ENCODE measurements around the gene RGS7.
"Not testable (repeated sequence)": the region's sequence is repeated elsewhere in the genome, so short reads cannot be mapped to it uniquely, and the experiment has no call there.

RGS7 gene

DNA sequence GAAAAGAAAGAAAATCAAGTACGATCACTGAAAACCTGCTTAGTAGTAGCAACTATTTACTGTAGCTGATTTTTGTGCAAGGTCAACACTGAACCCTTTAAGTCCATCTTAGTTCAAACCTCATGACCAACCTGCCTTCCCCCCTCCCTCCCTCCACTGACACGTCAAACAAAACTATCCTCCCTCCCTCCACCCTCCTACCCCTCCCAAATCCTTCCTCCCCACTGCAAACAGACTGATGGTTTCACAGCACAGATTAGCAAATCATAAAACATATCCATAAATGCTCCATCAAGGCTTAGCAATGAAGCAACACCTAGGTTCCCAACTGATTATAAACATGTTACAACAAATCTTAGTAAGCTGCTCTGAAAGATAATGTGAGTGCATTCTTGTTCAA, 580.8 kb downstream of the RGS7 start:
- Mint-ChIP-seq H3K36me3 (ENCODE audit: insufficient read depth) (no peaks in the 10 kb centered on the region), H3K4me3 (no peak overlapping the region), H3K27ac (no peak overlapping the region), H3K9me3 (peaks cover 0 to 7% of the 10 kb centered on the region in 2 donors), H3K27me3 (peaks cover 0 to under 1% of the 10 kb centered on the region in 2 donors), H3K4me1 (ENCODE audit: low read depth in 2 of 2) (no peaks in the 10 kb centered on the region)
- DNase-seq (no peak), ATAC-seq (replicated peaks) (no peak)

- H3K27me3 Mint-ChIP-seq, result peaks cover 0 to 10% of the 10 kb centered on the region in 2 donors
- ATAC-seq (replicated peaks) (no peak), DNase-seq (no peak)
- no peak overlapping the region for H3K4me3 Mint-ChIP-seq
- H3K9me3 Mint-ChIP-seq, result peaks cover 0 to 9% of the 10 kb centered on the region in 2 donors
- H3K4me1 Mint-ChIP-seq (ENCODE audit: low read depth in 2 of 2), result no peaks in the 10 kb centered on the region
- H3K27ac Mint-ChIP-seq, result no peak overlapping the region
- no peaks in the 10 kb centered on the region for H3K36me3 Mint-ChIP-seq (ENCODE audit: insufficient read depth)
Measured at GRCh38 chr1:240772131-240772530, 584.9 kb downstream of the RGS7 start.

DNA sequence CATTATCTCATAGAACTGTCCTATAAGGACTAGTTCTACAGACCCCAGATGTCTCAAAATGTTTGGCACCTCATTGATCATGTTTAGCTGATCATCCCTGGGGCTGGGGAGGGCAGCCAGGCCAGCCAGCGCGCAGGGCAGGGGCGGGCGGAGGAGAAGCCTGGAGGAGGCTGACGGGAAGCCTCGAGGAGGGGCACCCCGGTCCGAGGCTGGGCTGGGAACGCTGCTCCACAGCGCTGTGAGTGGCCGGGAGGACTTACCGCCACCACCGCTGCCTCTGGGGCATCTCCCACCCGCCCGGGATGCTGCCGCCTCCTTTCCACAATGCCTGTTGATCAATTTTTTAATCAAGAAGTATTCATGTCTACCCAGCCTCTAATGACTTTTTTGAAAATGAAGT, 585.6 kb downstream of the RGS7 start:
- H3K9me3 Mint-ChIP-seq, result peaks cover 0 to 9% of the 10 kb centered on the region in 2 donors
- ATAC-seq (replicated peaks), result no peak
- H3K36me3 Mint-ChIP-seq (ENCODE audit: insufficient read depth), result no peaks in the 10 kb centered on the region
- H3K4me1 Mint-ChIP-seq (ENCODE audit: low read depth in 2 of 2), result no peaks in the 10 kb centered on the region
- H3K27me3 Mint-ChIP-seq, result peaks cover 0 to 10% of the 10 kb centered on the region in 2 donors
- no peak overlapping the region for H3K4me3 Mint-ChIP-seq
- no peak for DNase-seq
- no peak overlapping the region for H3K27ac Mint-ChIP-seq

DNA sequence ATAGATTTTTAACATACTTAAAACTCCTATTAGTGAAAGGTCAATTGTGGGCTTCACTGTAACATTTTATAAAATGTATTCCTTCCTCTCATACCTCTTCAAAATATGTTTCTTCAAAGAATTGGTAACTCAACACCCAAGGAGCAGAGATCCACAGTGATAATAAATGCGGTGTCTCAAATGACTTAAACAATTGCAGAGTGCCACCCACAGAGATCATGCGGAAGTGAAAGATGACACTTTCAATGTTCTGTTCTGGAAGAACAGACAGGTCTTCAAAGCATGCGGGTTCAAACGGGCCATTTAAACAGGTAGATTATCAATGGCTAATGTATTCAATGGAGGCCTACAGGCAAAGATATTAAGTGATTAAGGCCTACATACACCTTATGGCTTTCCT, 588.0 kb downstream of the RGS7 start:
- no peaks in the 10 kb centered on the region for H3K36me3 Mint-ChIP-seq (ENCODE audit: insufficient read depth)
- H3K9me3 Mint-ChIP-seq, result peaks cover 0 to 13% of the 10 kb centered on the region in 2 donors
- no peak overlapping the region for H3K4me3 Mint-ChIP-seq
- peaks cover 0 to 10% of the 10 kb centered on the region in 2 donors for H3K27me3 Mint-ChIP-seq
- DNase-seq (no peak), ATAC-seq (replicated peaks) (no peak)
- no peak overlapping the region for H3K27ac Mint-ChIP-seq
- H3K4me1 Mint-ChIP-seq (ENCODE audit: low read depth in 2 of 2), result no peaks in the 10 kb centered on the region

DNA sequence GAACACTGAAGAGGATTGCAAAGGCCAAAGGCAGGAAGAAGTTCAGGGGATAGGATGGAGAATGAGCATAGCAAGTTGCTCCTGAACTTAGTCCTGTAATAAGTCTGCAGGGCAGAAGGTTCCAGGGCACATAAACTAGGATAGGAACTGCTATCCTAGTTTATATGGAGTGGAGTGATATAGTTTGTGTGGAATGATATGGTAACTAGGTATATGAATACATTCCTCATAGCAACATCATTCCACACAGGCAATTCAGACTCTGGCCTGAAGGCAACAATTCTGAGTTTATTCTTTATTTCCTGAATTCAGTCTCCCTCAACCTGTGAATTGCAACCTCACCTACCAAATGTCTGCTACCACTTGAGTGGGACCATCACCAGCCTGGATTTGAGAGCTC, 590.2 kb downstream of the RGS7 start:
- Mint-ChIP-seq H3K36me3 (ENCODE audit: insufficient read depth) (no peaks in the 10 kb centered on the region), H3K4me1 (ENCODE audit: low read depth in 2 of 2) (no peaks in the 10 kb centered on the region), H3K27me3 (peaks cover 0 to 10% of the 10 kb centered on the region in 2 donors), H3K27ac (no peak overlapping the region), H3K4me3 (no peak overlapping the region), H3K9me3 (peaks cover 0 to 12% of the 10 kb centered on the region in 2 donors)
- ATAC-seq (replicated peaks) (no peak), DNase-seq (no peak)

GRCh38 chr1:240765732-240766363, 591.2 kb downstream of the RGS7 start:
- H3K9me3 Mint-ChIP-seq, result peaks cover 0 to 9% of the 10 kb centered on the region in 2 donors
- no peaks in the 10 kb centered on the region for H3K4me1 Mint-ChIP-seq (ENCODE audit: low read depth in 2 of 2)
- no peak overlapping the region for H3K27ac Mint-ChIP-seq
- peaks cover 0 to 6% of the 10 kb centered on the region in 2 donors for H3K27me3 Mint-ChIP-seq
- ATAC-seq (replicated peaks), result no peak
- no peaks in the 10 kb centered on the region for H3K36me3 Mint-ChIP-seq (ENCODE audit: insufficient read depth)
- H3K4me3 Mint-ChIP-seq, result no peak overlapping the region
- no peak for DNase-seq

DNA sequence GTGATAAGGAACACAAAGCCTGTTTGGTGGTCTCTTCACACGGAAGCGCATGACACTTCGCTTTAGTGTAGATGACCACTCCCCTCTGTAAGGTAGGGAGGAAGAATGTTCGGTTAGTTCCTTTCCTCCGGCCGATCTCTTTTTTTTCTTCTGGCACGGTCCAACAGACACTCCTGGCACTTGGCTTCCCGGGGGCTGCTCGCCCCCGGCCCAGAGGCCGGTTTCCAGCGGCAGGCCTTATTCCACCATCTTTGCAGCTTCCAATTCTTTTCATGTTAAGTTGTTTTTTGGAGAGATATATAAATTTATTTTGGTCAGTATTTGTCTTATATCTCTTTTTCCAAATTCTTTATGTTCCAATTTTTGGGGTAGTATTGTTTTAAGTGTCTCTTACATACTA, 593.2 kb downstream of the RGS7 start:
- Mint-ChIP-seq H3K4me1 (ENCODE audit: low read depth in 2 of 2) (no peaks in the 10 kb centered on the region), H3K9me3 (peaks cover 0 to 7% of the 10 kb centered on the region in 2 donors), H3K4me3 (no peak overlapping the region), H3K27ac (no peak overlapping the region), H3K27me3 (no peaks in the 10 kb centered on the region), H3K36me3 (ENCODE audit: insufficient read depth) (no peaks in the 10 kb centered on the region)
- ATAC-seq (replicated peaks), result no peak
- no peak for DNase-seq

- not testable (repeated sequence) for H3K27ac Mint-ChIP-seq; H3K36me3 Mint-ChIP-seq (ENCODE audit: insufficient read depth); H3K27me3 Mint-ChIP-seq; H3K4me3 Mint-ChIP-seq; H3K9me3 Mint-ChIP-seq; ATAC-seq (replicated peaks); DNase-seq; H3K4me1 Mint-ChIP-seq (ENCODE audit: low read depth in 2 of 2)
Measured at GRCh38 chr1:240763095-240763494, 593.9 kb downstream of the RGS7 start.

GRCh38 chr1:240762471-240762987, 594.5 kb downstream of the RGS7 start:
- H3K27me3 Mint-ChIP-seq; H3K9me3 Mint-ChIP-seq; DNase-seq; ATAC-seq (replicated peaks); H3K27ac Mint-ChIP-seq; H3K4me3 Mint-ChIP-seq; H3K36me3 Mint-ChIP-seq (ENCODE audit: insufficient read depth); H3K4me1 Mint-ChIP-seq (ENCODE audit: low read depth in 2 of 2): not testable (repeated sequence)

GRCh38 chr1:240758777-240759176, 598.2 kb downstream of the RGS7 start:
- H3K4me1 Mint-ChIP-seq (ENCODE audit: low read depth in 2 of 2); ATAC-seq (replicated peaks); H3K27ac Mint-ChIP-seq; H3K4me3 Mint-ChIP-seq; H3K36me3 Mint-ChIP-seq (ENCODE audit: insufficient read depth); H3K9me3 Mint-ChIP-seq; H3K27me3 Mint-ChIP-seq; DNase-seq: not testable (repeated sequence)

DNA sequence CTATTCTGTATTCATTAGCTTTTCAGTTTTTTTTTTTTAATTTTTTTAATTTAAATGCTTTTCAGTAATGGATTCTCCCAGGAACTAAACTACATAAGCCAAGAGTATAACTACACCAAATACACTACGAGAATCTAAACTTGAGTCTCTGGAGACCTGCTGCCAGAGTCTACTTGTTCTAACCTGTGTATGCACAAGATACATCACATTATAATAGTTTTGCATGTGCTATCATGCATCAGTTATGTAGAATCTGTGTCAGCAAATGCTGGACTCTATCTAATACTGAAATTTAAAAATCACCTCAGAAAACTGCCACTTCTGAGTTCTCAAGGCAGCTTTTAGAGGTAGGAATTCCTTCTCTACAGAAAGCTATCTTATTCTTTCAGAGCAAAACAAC, 598.7 kb downstream of the RGS7 start:
- Mint-ChIP-seq H3K27ac (no peak overlapping the region), H3K9me3 (peaks cover 0 to 4% of the 10 kb centered on the region in 2 donors), H3K36me3 (ENCODE audit: insufficient read depth) (no peaks in the 10 kb centered on the region), H3K4me1 (ENCODE audit: low read depth in 2 of 2) (no peaks in the 10 kb centered on the region), H3K27me3 (no peaks in the 10 kb centered on the region), H3K4me3 (no peak overlapping the region)
- DNase-seq, result no peak
- ATAC-seq (replicated peaks), result no peak

DNA sequence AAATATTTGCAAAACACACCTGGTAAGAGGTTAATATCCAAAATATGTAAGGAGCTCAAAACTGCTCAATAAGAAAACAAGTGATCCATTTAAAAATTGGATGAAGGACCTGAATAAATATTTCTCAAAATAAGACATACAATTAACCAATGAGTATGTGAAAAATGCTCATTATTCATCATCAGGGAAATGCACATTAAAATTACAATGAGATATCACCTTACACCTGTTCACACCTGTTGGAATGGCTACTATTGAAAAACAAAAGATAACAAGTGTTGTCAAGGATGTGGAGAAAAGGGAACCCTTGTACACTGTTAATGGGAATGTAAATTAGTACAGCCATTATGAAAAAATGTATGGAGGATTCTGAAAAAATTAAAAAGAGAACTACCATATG, 609.1 kb downstream of the RGS7 start:
- no peaks in the 10 kb centered on the region for H3K27me3 Mint-ChIP-seq
- H3K4me3 Mint-ChIP-seq, result no peak overlapping the region
- DNase-seq (no peak), ATAC-seq (replicated peaks) (no peak)
- H3K4me1 Mint-ChIP-seq (ENCODE audit: low read depth in 2 of 2), result no peaks in the 10 kb centered on the region
- peaks cover 0 to 3% of the 10 kb centered on the region in 2 donors for H3K9me3 Mint-ChIP-seq
- H3K36me3 Mint-ChIP-seq (ENCODE audit: insufficient read depth), result no peaks in the 10 kb centered on the region
- no peak overlapping the region for H3K27ac Mint-ChIP-seq

DNA sequence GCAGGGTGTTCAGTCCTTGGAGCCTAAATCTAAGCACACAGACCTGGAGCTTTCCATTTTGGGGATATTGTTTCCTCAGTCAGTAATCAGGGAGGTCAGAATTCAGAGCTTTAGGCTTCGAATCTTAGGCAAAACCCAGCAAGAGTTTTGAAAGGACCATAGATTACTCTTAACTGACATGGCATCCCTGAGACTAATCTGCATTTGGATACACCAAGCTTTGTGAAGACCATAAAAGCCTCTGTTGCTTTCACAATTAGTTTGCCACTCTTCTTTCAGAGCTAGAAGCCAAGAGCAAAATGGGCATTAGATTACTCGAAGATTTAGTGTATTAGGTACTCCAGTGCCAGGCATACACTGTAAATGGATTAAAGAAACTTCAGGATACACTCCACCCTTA, 613.3 kb downstream of the RGS7 start:
- peaks cover 0 to 3% of the 10 kb centered on the region in 2 donors for H3K9me3 Mint-ChIP-seq
- H3K27me3 Mint-ChIP-seq, result no peaks in the 10 kb centered on the region
- ATAC-seq (replicated peaks) (no peak), DNase-seq (no peak)
- H3K4me1 Mint-ChIP-seq (ENCODE audit: low read depth in 2 of 2), result no peaks in the 10 kb centered on the region
- H3K36me3 Mint-ChIP-seq (ENCODE audit: insufficient read depth), result no peaks in the 10 kb centered on the region
- H3K27ac Mint-ChIP-seq, result no peak overlapping the region
- no peak overlapping the region for H3K4me3 Mint-ChIP-seq

- no peak overlapping the region for H3K27ac Mint-ChIP-seq
- no peak overlapping the region for H3K4me3 Mint-ChIP-seq
- no peaks in the 10 kb centered on the region for H3K36me3 Mint-ChIP-seq (ENCODE audit: insufficient read depth)
- H3K9me3 Mint-ChIP-seq, result no peaks in the 10 kb centered on the region
- DNase-seq, result no peak
- H3K4me1 Mint-ChIP-seq (ENCODE audit: low read depth in 2 of 2), result no peaks in the 10 kb centered on the region
- no peak for ATAC-seq (replicated peaks)
- no peaks in the 10 kb centered on the region for H3K27me3 Mint-ChIP-seq
Measured at GRCh38 chr1:240739754-240740153, 617.3 kb downstream of the RGS7 start.

All from effector memory CD8-positive, alpha-beta T cell (primary cell).